Measurements from ENCODE around the gene VMAC.

Gene VMAC

GRCh38 chr19:5927441-5927821 is 22.8 kb downstream of the VMAC start:
- H3K9me3 ChIP-seq (ENCODE audit: insufficient read depth, low read depth, low read length): peaks cover 3% of the 10 kb centered on the region
- H3K14ac ChIP-seq (ENCODE audit: low read length): no peak overlapping the region
- no peaks in the 10 kb centered on the region for H3K79me1 ChIP-seq (ENCODE audit: low read length)
- H2BK120ac ChIP-seq (ENCODE audit: insufficient read depth, low read length, poor library complexity): no peak overlapping the region
- H3K4ac ChIP-seq (ENCODE audit: low read depth, low read length): no peak overlapping the region
- H3K4me1 ChIP-seq (ENCODE audit: control insufficient read depth in 1 of 2, insufficient read depth in 2 of 2, low read length in 2 of 2): peaks cover 4 to 5% of the 10 kb centered on the region in 2 experiments
- no peak overlapping the region for H3K18ac ChIP-seq (ENCODE audit: low read length)
- no peak for DNase-seq
- no peak overlapping the region for H4K8ac ChIP-seq (ENCODE audit: low read depth, low read length)
- WGBS (ENCODE audit: extremely low coverage, insufficient coverage, insufficient read length): no CpG with 5 or more reads among the region's 8 CpGs
- no peak overlapping the region for H2AFZ ChIP-seq (ENCODE audit: insufficient read depth, low read length, poor library complexity)
- H3K4me3 ChIP-seq (ENCODE audit: low read depth, low read length): no peak overlapping the region
- H4K91ac ChIP-seq (ENCODE audit: low read depth, low read length): no peak overlapping the region
- no peak overlapping the region for H3K9ac ChIP-seq (ENCODE audit: low read length)
- no peak overlapping the region for H2BK5ac ChIP-seq (ENCODE audit: low read depth, low read length, poor library complexity)
- H3K23ac ChIP-seq (ENCODE audit: low read length): no peak overlapping the region
- H3K27me3 ChIP-seq (ENCODE audit: insufficient read depth, low read length): no peaks in the 10 kb centered on the region
- no peaks in the 10 kb centered on the region for H3K79me2 ChIP-seq (ENCODE audit: control insufficient read depth, insufficient read depth, low read length, poor library complexity)
- no peak overlapping the region for H2BK12ac ChIP-seq (ENCODE audit: low read length)
- peaks cover 87 to 89% of the 10 kb centered on the region in 2 experiments for H3K36me3 ChIP-seq (ENCODE audit: control insufficient read depth in 1 of 2, insufficient read depth in 2 of 2, low read length in 2 of 2)
- H2AK5ac ChIP-seq (ENCODE audit: low read length): no peak overlapping the region
- no peak overlapping the region for H3K27ac ChIP-seq (ENCODE audit: low read depth, low read length)
- H4K12ac ChIP-seq (ENCODE audit: low read depth, low read length): no peak overlapping the region
- no peak overlapping the region for H3K4me2 ChIP-seq (ENCODE audit: low read length)

GRCh38 chr19:5929179-5929578 is 24.5 kb downstream of the VMAC start:
- no peak overlapping the region for H4K91ac ChIP-seq (ENCODE audit: low read depth, low read length)
- no peak overlapping the region for H2AK5ac ChIP-seq (ENCODE audit: low read length)
- no CpG with 5 or more reads among the region's 13 CpGs for WGBS (ENCODE audit: extremely low coverage, insufficient coverage, insufficient read length)
- peaks cover 78 to 85% of the 10 kb centered on the region in 2 experiments for H3K36me3 ChIP-seq (ENCODE audit: control insufficient read depth in 1 of 2, insufficient read depth in 2 of 2, low read length in 2 of 2)
- H2AFZ ChIP-seq (ENCODE audit: insufficient read depth, low read length, poor library complexity): no peak overlapping the region
- no peak overlapping the region for H3K4ac ChIP-seq (ENCODE audit: low read depth, low read length)
- no peaks in the 10 kb centered on the region for H3K27me3 ChIP-seq (ENCODE audit: insufficient read depth, low read length)
- H3K27ac ChIP-seq (ENCODE audit: low read depth, low read length): no peak overlapping the region
- no peak overlapping the region for H3K4me2 ChIP-seq (ENCODE audit: low read length)
- peaks cover 4% of the 10 kb centered on the region for H3K9me3 ChIP-seq (ENCODE audit: insufficient read depth, low read depth, low read length)
- no peak overlapping the region for H2BK12ac ChIP-seq (ENCODE audit: low read length)
- DNase-seq: no peak
- H3K18ac ChIP-seq (ENCODE audit: low read length): no peak overlapping the region
- H3K14ac ChIP-seq (ENCODE audit: low read length): no peak overlapping the region
- H3K79me1 ChIP-seq (ENCODE audit: low read length): peaks cover 6% of the 10 kb centered on the region
- H3K23ac ChIP-seq (ENCODE audit: low read length): no peak overlapping the region
- no peak overlapping the region for H2BK120ac ChIP-seq (ENCODE audit: insufficient read depth, low read length, poor library complexity)
- no peak overlapping the region for H3K4me3 ChIP-seq (ENCODE audit: low read depth, low read length)
- no peak overlapping the region for H2BK5ac ChIP-seq (ENCODE audit: low read depth, low read length, poor library complexity)
- H4K12ac ChIP-seq (ENCODE audit: low read depth, low read length): no peak overlapping the region
- H3K4me1 ChIP-seq (ENCODE audit: control insufficient read depth in 1 of 2, insufficient read depth in 2 of 2, low read length in 2 of 2): peaks cover 17 to 19% of the 10 kb centered on the region in 2 experiments
- no peak overlapping the region for H3K9ac ChIP-seq (ENCODE audit: low read length)
- no peak overlapping the region for H4K8ac ChIP-seq (ENCODE audit: low read depth, low read length)
- H3K79me2 ChIP-seq (ENCODE audit: control insufficient read depth, insufficient read depth, low read length, poor library complexity): no peaks in the 10 kb centered on the region

- Histone ChIP-seq H3K79me2 (ENCODE audit: control insufficient read depth, insufficient read depth, low read length, poor library complexity) (no peaks in the 10 kb centered on the region), H3K14ac (ENCODE audit: low read length) (no peak overlapping the region), H3K9ac (ENCODE audit: low read length) (no peak overlapping the region), H3K4me3 (ENCODE audit: low read depth, low read length) (no peak overlapping the region), H3K4ac (ENCODE audit: low read depth, low read length) (no peak overlapping the region), H3K4me2 (ENCODE audit: low read length) (no peak overlapping the region), H4K12ac (ENCODE audit: low read depth, low read length) (no peak overlapping the region), H3K23ac (ENCODE audit: low read length) (no peak overlapping the region), H3K9me3 (ENCODE audit: insufficient read depth, low read depth, low read length) (peaks cover 4% of the 10 kb centered on the region), H3K79me1 (ENCODE audit: low read length) (peaks cover 6% of the 10 kb centered on the region), H3K27ac (ENCODE audit: low read depth, low read length) (no peak overlapping the region), H2BK120ac (ENCODE audit: insufficient read depth, low read length, poor library complexity) (no peak overlapping the region), H3K27me3 (ENCODE audit: insufficient read depth, low read length) (no peaks in the 10 kb centered on the region), H2BK12ac (ENCODE audit: low read length) (no peak overlapping the region), H3K36me3 (ENCODE audit: control insufficient read depth in 1 of 2, insufficient read depth in 2 of 2, low read length in 2 of 2) (peaks cover 74 to 80% of the 10 kb centered on the region in 2 experiments), H3K18ac (ENCODE audit: low read length) (no peak overlapping the region), H2AK5ac (ENCODE audit: low read length) (no peak overlapping the region), H3K4me1 (ENCODE audit: control insufficient read depth in 1 of 2, insufficient read depth in 2 of 2, low read length in 2 of 2) (peaks cover 17 to 19% of the 10 kb centered on the region in 2 experiments), H2BK5ac (ENCODE audit: low read depth, low read length, poor library complexity) (no peak overlapping the region), H2AFZ (ENCODE audit: insufficient read depth, low read length, poor library complexity) (no peak overlapping the region), H4K8ac (ENCODE audit: low read depth, low read length) (no peak overlapping the region), H4K91ac (ENCODE audit: low read depth, low read length) (no peak overlapping the region)
- WGBS (ENCODE audit: extremely low coverage, insufficient coverage, insufficient read length): no CpG with 5 or more reads among the region's 14 CpGs
- no peak for DNase-seq
These were observed 25.0 kb downstream of the VMAC start for GRCh38 chr19:5929625-5930024.

GRCh38 chr19:5931251-5931650 is 26.6 kb downstream of the VMAC start:
- Histone ChIP-seq H3K4ac (ENCODE audit: low read depth, low read length) (no peak overlapping the region), H3K4me3 (ENCODE audit: low read depth, low read length) (no peak overlapping the region), H3K27me3 (ENCODE audit: insufficient read depth, low read length) (no peaks in the 10 kb centered on the region), H3K4me1 (ENCODE audit: control insufficient read depth in 1 of 2, insufficient read depth in 2 of 2, low read length in 2 of 2) (peaks cover 24 to 26% of the 10 kb centered on the region in 2 experiments), H3K14ac (ENCODE audit: low read length) (no peak overlapping the region), H3K4me2 (ENCODE audit: low read length) (no peak overlapping the region), H3K23ac (ENCODE audit: low read length) (no peak overlapping the region), H4K12ac (ENCODE audit: low read depth, low read length) (no peak overlapping the region), H2BK12ac (ENCODE audit: low read length) (no peak overlapping the region), H2BK5ac (ENCODE audit: low read depth, low read length, poor library complexity) (no peak overlapping the region), H2AK5ac (ENCODE audit: low read length) (no peak overlapping the region), H4K91ac (ENCODE audit: low read depth, low read length) (no peak overlapping the region), H2BK120ac (ENCODE audit: insufficient read depth, low read length, poor library complexity) (no peak overlapping the region), H4K8ac (ENCODE audit: low read depth, low read length) (no peak overlapping the region), H3K79me1 (ENCODE audit: low read length) (peaks cover 6% of the 10 kb centered on the region), H3K27ac (ENCODE audit: low read depth, low read length) (no peak overlapping the region), H3K79me2 (ENCODE audit: control insufficient read depth, insufficient read depth, low read length, poor library complexity) (no peaks in the 10 kb centered on the region), H3K9ac (ENCODE audit: low read length) (no peak overlapping the region), H3K36me3 (ENCODE audit: control insufficient read depth in 1 of 2, insufficient read depth in 2 of 2, low read length in 2 of 2) (peaks cover 65 to 75% of the 10 kb centered on the region in 2 experiments), H3K18ac (ENCODE audit: low read length) (no peak overlapping the region), H2AFZ (ENCODE audit: insufficient read depth, low read length, poor library complexity) (no peak overlapping the region), H3K9me3 (ENCODE audit: insufficient read depth, low read depth, low read length) (peaks cover 4% of the 10 kb centered on the region)
- DNase-seq: no peak
- WGBS (ENCODE audit: extremely low coverage, insufficient coverage, insufficient read length): no CpG with 5 or more reads among the region's 11 CpGs

All from trophoblast cell (in vitro differentiated cells and primary cell).